ENCODE results near the gene SPIRE2.

DNA sequence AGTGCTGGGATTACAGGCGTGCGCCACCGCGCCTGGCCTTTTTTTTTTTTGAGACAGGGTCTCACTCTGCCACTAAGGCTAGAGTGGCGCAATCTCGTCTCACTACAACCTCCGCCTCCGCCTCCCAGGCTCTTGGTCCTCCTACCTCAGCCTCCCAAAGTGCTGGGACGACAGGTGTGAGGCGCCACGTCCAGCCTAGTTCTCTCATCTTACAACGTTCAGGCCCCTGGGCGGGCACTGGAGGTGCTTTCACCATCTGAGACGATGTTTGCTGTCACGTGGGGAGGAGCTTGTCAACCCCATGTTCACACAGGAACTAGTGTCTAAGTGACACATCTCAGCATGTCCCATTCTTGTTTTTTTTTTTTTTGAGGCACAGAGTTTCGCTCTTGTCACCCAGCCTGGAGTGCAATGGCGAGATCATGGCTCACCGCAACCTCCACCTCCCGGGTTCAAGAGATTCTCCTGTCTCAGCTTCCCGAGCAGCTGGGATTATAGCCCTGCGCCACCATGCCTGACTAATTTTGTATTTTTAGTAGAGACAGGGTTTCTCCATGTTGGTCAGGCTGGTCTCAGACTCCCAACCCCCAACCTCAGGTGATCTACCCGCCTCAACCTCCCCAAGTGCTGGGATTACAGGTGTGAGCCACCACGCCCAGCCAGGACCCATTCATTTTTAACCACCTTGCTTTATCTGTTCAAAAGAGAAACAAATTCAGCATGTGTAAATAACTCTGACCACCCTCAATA is 6.7 kb upstream of the SPIRE2 start:
- TF ChIP-seq, protein P1, sequence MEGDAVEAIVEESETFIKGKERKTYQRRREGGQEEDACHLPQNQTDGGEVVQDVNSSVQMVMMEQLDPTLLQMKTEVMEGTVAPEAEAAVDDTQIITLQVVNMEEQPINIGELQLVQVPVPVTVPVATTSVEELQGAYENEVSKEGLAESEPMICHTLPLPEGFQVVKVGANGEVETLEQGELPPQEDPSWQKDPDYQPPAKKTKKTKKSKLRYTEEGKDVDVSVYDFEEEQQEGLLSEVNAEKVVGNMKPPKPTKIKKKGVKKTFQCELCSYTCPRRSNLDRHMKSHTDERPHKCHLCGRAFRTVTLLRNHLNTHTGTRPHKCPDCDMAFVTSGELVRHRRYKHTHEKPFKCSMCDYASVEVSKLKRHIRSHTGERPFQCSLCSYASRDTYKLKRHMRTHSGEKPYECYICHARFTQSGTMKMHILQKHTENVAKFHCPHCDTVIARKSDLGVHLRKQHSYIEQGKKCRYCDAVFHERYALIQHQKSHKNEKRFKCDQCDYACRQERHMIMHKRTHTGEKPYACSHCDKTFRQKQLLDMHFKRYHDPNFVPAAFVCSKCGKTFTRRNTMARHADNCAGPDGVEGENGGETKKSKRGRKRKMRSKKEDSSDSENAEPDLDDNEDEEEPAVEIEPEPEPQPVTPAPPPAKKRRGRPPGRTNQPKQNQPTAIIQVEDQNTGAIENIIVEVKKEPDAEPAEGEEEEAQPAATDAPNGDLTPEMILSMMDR (IDR thresholded peaks at IDR 0.05 in 2 of 3, conservative IDR thresholded peaks at IDR 0.05 in 1 of 3; ENCODE audit: insufficient read depth in 2 of 3, low read depth in 1 of 3, low read length in 3 of 3), result no peak
- no peak for TF ChIP-seq ZNF274 (IDR thresholded peaks at IDR 0.05; ENCODE audit: borderline replicate concordance, low read depth, low read length)
- TF ChIP-seq RNF2 (IDR thresholded peaks at IDR 0.05), result no peak
- no peak for TF ChIP-seq MTF1 (CRISPR knock-in tag; IDR thresholded peaks at IDR 0.05; ENCODE audit: borderline replicate concordance)
- TF ChIP-seq, protein P2, sequence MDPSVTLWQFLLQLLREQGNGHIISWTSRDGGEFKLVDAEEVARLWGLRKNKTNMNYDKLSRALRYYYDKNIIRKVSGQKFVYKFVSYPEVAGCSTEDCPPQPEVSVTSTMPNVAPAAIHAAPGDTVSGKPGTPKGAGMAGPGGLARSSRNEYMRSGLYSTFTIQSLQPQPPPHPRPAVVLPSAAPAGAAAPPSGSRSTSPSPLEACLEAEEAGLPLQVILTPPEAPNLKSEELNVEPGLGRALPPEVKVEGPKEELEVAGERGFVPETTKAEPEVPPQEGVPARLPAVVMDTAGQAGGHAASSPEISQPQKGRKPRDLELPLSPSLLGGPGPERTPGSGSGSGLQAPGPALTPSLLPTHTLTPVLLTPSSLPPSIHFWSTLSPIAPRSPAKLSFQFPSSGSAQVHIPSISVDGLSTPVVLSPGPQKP (CRISPR knock-in tag; IDR thresholded peaks at IDR 0.05), result no peak
- TF ChIP-seq ELF4 (CRISPR knock-in tag; IDR thresholded peaks at IDR 0.05), result no peak

All from K562 (cell line).